Retina (tissue), 1 donor: ENCODE measurements around the gene LRMDA.
"Not testable (repeated sequence)": the region's sequence is repeated elsewhere in the genome, so short reads cannot be mapped to it uniquely, and the experiment has no call there.

Experiments
- DNase-seq: peaks from one replicate; pipeline ENCODE4 v3.0.0-alpha.2; 2016

Gene LRMDA

DNA sequence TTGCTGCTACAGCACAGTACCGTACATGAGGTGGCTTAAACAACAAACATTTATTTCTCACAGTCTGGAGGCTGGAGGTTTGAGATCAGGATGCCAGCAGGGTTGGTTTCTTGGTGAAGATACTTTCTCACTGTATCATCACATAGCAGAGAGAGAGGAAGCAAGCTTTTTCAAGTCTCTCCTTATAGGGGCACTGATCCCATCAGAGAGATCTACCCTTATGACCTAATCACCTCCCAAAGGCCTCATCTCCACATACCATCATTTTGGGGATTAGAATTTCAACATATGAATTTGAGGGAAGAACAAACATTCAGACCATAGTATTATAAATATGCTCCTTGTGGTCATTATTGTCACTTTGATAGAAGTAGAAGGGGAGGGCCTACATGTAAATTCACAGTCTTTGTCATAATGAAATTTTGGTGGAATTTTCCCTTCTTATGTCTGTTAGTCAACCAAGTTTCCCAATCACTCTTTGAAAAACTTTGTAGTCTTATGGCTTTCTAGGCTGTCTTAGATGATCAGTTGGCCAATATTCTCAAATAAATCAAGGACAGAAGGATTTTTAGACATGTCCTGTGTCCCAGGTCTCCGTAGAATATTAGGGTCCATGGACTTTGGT lies 606.2 kb downstream of the LRMDA start:
- no peak for DNase-seq

DNA sequence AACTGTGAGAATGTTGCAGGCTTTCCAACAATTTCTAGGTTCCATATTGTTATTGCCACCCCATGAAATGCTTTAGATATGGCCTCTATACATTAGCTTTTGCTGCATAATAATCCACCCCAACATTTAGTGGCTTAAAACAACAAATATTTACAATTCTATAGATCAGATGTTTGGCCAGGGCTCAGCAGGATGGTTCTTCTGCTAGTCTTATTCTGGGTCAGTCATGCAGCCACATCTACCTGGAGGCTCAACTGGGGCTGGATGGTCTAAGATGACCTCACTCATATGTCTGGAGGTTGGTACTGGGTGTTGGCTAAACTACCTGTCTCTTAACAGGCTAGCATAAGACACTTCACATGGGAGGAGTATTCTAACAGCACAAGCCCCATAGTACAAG lies 607.3 kb downstream of the LRMDA start:
- no peak for DNase-seq

DNA sequence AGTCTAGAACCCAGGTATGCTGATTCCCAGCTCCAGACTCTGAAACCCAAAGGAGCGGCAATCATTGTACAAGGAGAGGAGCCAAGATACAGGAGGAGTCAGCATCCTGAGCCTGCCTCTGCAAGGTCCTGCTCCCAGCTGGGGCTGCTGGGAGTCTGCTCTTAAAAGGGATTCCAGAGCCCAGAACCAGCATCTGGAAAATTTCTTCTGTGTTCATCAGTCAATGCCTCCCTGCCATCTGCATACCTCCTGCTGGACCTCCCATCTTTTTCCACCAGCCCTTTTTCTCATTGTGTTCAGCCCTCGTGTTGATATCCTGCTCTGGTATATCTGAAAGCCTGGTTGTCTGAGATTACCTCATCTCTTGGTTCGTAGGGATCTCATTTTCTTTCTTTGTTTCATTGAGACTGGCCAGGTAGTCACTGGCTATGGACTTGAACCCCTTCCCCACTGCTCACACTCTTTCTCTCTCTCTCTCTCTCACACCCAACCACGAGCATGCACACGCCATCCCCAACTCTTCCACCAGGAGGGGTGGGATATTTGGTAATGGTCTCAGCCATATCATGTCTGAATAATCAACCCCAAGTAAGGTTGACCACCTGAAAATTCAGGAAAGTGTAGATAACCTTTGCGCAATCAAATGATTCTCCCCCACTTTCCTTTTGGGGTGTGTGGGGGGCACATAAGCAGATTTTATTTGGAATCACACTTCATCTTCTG lies 608.8 kb downstream of the LRMDA start:
- DNase-seq = no peak

DNA sequence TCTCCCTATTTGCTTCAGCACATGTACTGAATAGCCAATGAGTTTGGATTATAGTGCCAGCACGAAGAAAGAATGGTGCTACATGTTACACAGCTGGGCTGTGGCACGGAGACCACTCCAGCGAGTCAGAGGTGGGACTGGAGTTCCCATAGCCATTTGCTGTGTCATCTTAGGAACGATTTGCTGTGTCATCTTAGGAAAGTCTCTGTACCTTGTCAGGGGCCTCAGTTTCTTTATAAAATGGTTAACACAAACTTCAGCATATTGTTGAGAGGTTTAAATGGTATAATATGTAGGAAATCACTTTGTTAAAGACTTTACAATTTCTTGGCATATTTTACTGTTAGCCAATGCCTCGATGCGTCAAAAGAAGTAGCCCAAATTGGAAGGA lies 609.4 kb downstream of the LRMDA start:
- DNase-seq = no peak

DNA sequence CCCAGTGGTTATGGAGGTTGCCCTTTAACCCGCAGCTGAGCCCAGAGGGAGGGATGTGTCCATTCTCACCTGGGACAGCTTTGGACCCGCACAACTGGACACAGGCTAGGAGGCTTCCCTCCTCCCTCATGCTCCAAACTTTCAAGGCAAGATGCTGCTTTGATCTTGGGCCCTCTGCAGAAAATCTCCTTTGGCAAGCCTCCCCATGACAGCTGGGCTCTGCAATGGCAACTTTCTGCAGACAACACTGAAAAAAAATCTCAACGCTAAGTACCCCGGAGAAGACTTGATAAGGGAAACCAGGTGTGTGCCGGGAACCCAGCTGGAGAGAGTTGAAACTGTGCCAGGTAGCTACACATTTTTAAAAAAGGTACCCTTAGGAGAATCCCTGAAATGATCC lies 610.1 kb downstream of the LRMDA start:
- DNase-seq = no peak

DNA sequence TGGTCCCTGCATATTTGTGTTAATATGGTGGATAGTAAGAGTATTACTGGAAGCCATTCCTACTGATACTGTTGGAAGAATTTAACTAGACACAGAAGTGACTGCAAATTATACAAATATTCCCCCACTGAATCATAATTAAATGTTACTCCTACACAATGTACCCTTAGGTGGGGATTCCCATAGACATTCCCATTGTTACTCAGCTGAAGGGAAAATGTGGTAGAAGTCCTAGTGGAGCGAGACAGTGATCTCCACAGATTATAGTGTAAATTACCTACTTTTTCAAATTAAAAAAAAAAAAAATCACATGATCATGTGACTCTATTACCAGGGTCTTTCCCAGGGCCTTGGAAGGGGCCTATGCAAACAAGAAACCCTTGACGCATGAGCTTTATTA lies 611.8 kb downstream of the LRMDA start:
- DNase-seq = no peak

DNA sequence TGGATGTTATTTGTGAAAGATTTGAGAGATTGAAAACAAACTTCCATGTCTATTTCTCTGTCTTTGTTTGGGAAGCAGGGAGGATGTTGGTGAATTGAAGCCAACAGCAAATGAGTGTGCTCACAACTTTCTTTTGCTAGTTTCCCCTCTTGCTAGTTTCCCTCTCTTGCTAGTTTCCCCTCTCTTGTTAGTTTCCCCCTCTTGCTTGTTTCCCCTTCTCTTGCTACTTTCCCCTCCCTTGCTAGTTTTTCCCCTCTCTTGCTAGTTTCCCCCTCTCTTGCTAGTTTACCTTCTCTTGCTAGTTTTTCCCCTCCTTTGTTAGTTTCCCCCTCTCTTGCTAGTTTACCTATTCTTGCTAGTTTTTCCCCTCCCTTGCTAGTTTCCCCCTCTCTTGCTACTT lies 613.3 kb downstream of the LRMDA start:
- no peak for DNase-seq

DNA sequence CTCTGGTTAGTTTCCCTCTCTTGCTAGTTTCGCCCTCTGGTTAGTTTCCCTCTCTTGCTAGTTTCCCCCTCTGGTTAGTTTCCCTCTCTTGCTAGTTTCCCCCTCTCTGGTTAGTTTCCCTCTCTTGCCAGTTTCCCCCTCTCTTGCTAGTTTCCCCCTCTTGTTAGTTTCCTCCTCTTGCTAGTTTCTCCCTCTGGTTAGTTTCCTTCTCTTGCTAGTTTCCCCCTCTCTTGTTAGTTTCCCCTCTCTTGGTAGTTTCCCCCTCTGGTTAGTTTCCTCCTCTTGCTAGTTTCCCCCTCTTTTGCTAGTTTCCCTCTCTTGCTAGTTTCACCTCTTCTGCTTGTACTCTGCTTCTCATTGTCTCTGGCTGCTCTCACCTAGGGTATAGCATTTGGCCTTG lies 613.8 kb downstream of the LRMDA start:
- no peak for DNase-seq

DNA sequence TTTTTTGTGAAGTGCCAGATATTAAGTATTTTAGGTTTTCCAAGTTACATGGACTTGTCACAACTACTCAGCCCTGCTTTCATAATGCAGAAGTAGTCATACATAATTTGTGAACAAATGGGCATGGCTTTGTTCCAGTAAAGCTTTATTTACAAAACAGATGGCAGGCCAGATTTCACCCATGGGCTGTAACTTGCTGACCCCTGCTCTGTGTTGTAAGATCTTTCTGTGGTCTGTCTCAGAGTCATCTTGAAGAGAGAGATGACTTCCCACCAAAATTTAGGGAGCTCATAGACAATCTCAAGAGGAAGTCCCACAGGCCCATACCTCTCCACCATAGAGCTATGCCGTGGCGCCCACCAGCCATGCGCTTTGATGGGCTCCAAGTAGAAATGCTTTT lies 616.1 kb downstream of the LRMDA start:
- DNase-seq = no peak

DNA sequence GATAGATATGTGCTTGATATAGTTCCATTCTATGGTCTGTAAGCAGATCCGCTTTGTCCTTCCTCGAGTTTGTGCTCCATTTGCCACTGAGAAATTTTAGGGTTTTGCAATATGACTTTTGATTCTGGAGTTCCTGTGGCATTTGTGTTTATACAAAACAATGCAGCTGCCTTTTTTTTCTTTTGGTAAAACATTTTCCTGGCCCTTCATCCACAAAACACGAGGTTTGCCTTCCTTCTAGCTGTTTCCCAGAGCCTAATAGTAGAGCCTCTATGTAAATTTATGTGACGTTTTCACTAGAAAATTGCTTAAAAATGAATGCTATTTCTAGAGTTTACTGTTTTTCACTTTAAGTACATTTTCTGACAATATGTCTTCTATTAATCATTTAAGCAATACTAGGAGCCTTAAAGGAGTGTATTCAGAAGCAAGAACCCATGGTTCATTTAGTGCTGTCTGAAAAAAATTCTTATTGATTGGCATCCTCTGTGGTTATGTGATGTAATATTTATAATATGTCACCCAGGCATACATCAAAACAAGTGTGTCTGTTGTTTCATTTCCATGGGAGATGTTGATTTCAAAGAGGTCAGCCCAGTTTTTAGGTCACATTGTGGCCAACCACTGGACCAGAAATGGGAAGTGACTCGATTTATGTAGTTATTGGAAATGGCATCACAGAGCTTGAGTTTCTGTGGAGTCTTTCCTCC lies 618.3 kb downstream of the LRMDA start:
- DNase-seq = no peak

DNA sequence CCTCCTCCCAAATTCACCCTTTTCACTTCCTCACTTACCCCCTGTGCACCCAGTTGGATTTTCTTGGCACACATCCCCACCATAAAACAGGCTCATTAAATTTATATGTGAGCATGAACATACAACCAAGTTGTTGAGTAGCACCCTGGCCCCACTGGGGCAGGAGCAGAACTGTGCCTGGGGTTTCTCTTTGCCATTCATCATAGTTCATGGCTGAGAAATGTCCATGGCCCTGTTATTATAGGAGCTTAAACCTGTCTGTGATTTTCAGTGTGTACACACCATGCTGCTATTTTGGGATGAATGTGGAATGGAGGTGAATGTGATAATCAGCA lies 618.8 kb downstream of the LRMDA start:
- no peak for DNase-seq

DNA sequence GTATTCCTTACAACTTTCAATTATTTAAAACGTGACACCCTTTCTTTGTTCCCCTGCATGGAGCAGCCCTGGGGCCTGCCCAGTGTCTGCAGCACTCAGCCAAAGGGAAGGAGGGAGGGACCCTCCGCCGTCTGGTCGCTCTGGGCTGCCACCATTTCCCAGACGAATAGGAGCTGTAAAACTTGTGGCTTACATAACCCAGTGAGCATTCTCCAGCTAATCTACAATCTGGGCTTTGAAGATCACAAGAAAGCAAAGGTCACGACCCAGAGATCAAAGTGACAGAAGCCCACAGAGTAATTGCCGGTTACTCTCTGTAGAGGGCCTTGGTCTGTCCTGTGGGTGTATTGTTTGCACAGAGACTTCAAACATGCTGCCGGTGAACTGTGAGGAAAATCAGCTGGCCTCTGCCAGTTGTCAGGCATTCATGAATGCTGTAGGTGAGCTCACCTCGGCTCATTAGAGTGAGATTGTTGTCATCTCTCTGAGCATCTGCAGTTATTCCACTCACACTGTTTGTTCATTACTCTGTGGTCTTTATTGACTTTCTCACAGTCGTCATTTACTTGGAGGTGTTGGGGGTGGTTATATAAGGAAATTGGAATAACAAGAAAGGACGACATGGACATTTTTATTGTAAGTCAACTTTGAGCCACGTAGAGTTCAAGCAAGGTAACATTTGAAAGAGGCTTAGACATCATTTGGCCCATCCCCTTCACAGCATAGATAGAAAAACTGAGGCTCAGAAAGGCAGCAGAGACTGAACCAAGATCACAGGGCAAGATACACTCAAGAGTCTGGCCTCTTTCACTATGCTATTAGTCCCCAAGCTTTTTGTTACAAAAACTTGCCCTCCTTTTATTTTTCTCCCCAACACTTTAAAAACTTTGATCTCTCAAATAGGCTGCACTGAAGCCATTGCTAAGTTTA lies 619.8 kb downstream of the LRMDA start:
- peak; percentile 31 for DNase-seq

DNA sequence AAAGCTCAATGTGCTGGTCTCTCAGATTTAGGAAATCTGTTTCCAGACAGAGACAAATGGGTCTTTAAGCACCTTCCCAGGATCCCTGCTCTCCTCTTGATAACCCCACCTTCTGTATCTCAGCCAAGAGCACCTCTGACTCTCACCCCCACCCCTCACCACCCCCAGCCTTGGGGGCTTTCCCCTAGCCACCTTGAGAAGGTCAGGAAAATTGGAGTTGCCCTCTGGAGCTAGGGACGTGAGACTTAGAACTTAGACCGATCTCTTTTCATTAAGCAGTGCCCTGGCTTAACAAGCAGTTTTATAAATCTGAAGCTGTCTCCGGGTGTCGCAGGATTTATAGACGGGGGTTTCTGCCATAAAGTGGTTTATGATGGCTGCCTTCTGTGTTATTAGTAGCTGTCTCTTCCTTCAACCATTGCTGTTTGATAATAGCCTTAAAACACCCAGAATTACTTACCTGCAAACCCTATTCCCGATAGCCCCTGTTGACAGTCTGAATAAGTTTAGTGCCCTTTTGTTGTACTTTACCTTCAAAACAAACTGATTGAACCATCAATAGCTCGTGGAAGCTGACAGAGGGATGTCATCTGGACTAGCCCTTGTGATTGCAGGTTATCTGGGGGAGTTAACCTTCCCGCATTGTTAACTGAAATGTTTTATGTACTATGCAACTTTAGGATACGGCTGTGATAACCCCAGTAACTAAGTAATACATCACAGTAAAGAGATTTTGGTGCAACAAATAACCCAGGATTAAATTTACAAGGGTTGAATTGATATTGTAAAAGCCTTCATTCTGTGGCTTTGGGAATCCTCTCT lies 621.5 kb downstream of the LRMDA start:
- DNase-seq = no peak

DNA sequence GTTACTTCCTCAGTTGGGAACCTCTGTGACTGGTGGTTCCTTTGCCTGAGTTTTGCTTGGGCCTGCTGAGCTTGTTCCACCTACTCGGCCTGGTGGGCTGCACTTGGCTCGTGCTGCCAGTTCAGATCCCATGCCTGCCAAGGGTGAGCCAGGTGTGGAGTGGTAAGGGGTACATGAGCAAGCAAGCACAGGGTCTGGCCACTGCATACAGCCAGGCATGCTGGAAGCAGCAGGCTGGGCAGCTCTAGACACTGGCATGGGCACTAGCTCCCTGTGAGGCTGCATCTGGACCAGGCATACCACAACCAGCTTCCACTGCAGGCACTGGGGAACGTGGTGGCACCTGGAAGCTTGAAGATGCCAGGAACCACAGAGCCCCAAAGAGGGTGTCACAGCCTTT lies 624.0 kb downstream of the LRMDA start:
- no peak for DNase-seq

DNA sequence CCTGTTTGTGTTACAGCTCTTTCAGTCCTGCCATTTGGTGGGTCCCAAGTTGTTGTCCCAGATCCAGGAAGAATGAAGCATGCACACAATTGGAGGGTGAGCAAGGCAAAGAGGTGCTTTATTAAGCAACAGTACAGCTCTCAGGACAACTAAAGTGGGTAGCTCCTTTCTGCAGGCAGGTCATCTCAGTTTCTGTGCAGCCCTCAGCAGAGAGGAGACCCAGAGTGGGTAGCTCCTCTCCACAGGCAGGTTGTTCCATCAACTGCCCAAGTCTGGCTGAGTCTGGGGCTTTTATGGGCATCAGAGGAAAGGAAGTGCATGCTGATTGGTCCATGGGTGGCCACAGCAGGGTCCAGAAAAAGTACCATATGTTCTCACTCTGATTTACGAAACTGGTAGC lies 624.5 kb downstream of the LRMDA start:
- DNase-seq = no peak

DNA sequence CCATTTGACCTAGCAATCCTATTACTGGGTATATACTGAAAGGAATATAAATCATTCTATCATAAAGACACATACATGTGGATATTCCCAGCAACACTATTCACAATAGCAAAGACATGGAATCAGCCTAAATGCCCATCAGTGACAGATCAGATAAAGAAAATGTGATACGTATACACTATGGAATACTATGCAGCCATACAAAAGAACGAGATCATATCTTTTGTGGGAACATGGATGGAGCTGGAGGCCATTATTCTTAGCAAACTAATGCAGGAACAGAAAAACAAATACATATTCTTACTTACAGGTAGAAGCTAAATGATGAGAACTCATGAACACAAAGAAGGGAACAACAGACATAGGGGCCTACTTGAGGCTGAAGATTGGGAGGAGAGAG lies 629.6 kb downstream of the LRMDA start:
- not testable (repeated sequence) for DNase-seq

DNA sequence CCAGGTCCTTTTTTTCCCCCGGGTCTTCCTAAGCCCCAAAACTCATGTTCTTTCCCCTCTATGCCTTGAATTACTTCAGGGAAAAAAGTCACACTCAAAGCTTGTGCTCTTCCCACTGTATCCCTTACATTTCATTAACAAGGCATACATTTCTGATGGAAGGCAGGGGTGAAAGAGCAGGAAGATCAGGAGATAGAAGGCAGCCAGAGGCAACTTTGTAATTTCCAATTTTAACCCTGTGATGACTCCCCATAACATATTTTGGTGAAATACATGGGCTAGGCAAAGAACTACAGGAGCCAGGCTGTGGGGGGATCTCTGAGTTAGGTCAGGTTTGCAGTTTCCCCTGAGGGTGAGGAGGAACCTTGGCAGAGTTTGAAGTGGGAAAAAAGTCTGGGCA lies 635.0 kb downstream of the LRMDA start:
- no peak for DNase-seq

DNA sequence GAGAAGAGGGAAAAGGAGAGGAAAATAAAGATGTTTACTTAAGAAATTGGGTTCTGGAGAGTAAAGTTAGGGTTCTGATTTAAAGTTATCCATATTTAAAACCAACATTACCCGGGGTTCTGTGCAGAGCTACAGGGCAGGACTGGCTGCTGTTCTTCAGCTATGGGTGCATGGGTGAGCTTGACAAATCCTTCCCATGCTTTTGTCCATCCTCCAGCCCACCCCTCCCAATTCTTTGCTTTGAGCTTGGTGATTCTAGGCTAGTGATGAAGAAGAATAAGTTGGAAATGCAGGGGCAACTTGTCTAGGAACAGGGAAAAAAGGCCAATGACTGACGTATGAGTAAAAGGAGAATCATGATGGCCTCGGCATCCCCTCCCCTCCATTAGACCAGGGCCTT lies 636.0 kb downstream of the LRMDA start:
- no peak for DNase-seq

DNA sequence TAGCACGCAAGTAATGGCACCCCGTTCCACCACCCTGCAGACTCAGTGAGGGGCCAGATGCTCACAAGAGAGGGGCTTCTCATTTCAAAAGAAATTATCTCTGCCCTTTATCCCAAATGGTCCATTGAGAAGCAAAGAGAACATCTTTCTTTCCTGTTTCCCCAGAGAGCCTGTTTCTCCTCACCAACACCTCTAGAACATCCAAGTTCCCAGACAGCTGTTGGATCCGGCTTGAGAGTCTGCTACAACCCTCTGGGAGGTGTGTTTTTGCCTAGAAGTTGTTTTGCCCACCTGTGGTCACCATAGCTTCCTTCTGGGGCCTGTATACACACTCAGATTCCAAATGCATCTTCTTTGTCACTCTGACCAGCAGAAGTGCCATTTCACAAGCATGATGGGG lies 637.4 kb downstream of the LRMDA start:
- DNase-seq = no peak

DNA sequence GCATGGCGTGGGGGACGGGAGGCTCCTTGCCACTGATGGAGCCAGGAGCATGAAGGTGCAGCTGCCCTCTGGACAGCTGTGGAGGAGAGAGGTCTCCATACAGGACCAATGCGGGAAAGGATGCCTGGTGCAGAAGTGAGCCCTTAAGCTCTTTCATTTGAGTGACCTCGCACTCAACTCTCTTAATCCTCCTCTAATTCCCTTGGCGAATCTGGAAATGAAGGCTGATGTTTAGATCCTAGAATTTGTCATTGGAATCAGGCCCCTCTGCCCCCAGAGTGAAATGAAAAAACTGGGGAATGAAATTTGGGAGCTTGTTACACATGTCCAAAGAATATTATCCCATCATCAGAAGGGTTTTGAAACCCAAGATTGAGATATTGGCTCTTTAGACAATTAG lies 639.5 kb downstream of the LRMDA start:
- no peak for DNase-seq

DNA sequence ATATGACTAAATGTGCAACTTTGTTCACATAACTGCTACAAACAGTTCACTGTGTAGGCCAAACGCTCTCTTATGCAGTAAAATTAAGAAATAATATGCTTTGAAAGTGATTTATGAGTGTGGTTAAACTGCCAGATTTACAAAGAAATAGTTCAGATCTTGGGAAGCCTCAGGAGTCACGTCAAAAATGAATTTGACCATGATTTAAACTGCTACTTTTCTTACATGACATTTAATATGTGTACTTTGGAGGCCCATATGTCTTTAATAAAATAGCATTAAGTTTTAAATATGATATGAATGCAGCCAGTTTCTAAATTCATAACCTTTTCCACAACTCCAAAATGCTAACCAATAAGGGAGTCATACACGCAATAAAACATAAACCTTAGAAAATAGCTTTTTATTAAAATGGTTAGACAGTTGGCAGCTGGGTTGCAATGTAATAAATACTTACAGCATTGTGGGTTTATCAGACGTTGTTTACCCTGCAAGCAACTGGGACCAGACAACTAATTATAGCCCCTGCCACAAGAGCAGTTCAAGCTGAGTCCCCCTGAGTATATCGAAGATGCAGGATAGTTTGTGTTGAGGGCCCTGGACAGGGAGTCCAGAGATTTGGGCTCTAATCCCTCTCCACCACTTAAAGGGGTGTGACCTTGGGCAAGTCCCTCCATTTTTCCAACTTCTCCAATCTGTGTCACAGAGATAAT lies 640.4 kb downstream of the LRMDA start:
- DNase-seq = no peak

DNA sequence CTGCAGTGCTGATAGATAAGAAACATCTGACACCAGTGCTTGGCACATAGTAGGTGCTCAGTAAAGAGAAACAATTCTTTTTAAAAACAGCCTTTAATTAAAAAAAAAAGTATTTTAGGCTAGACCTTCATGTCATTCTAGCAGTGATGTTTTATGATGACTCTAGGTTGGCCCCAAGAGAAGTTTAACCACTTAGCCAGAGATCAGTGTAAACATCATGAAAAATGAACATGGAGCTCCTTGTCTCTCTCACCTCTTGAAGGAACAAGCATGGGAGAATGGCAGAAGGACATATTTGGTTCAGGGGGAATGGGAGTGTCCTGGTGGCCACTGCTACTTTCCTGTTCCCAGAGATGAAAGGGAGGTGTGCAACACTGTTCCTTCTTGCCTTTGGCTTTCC lies 641.0 kb downstream of the LRMDA start:
- no peak for DNase-seq
